H1 (cell line): Measurements from ENCODE around the gene ASIP. TPM values are rescaled to one million over a fixed set of nuclear protein-coding genes. Genes with fewer than 3 reads are reported as not detected.

Experiments used
- CTCF ChIA-PET: fragments of 300-600 bp; sonication (Branson Sonifier 250); formaldehyde crosslinking; loops from one replicate; lab custom pipeline; 2021; ENCODE audit not compliant: partially characterized antibody; lab: Charles Lee
- POLR2A ChIA-PET: fragments of 300-600 bp; sonication (Branson Sonifier 250); formaldehyde crosslinking; loops from one replicate; lab custom pipeline; 2021; ENCODE audit warnings: inconsistent platforms; ENCODE audit not compliant: partially characterized antibody; lab: Charles Lee
- DNase-seq, 2 experiments: peaks; one replicate each; pipeline versions ENCODE4 v3.0.0 to v3.0.0-alpha.2; 2010 to 2022; ENCODE audit warnings: low spot score in 2 of 2, low read depth in 1 of 2, mixed read lengths in 1 of 2
- FAIRE-seq: peaks from 2 replicates; lab custom pipeline; 2011; peaks lifted over from hg19 to GRCh38; lab: Jason Lieb, UNC
- H2AFZ ChIP-seq: 2 replicates; pipeline ENCODE4 v1.8.1; 2012; ENCODE audit warnings: low read length, inconsistent platforms
- H2AK5ac ChIP-seq: 2 replicates; pipeline ENCODE4 v1.6.1; 2013; ENCODE audit warnings: low read depth, low read length
- H2BK120ac ChIP-seq: replicated peaks from 2 replicates; pipeline ENCODE3; 2013; ENCODE audit warnings: low read depth, low read length, inconsistent platforms
- H2BK12ac ChIP-seq: 2 replicates; pipeline ENCODE4 v1.6.1; 2013; ENCODE audit warnings: low read depth, low read length
- H2BK15ac ChIP-seq: 2 replicates; pipeline ENCODE4 v1.6.1; 2013; ENCODE audit warnings: low read length
- H2BK20ac ChIP-seq: 2 replicates; pipeline ENCODE4 v1.6.1; 2013; ENCODE audit warnings: low read length
- H2BK5ac ChIP-seq: 2 replicates; pipeline ENCODE4 v1.6.1; 2013; ENCODE audit warnings: low read depth, low read length
- H3K14ac ChIP-seq: 2 replicates; pipeline ENCODE4 v1.6.1; 2013; ENCODE audit warnings: inconsistent platforms; ENCODE audit not compliant: insufficient read length
- H3K18ac ChIP-seq: 2 replicates; pipeline ENCODE4 v1.6.1; 2013; ENCODE audit warnings: low read length; ENCODE audit errors: extremely low read depth
- H3K23ac ChIP-seq: 2 replicates; pipeline ENCODE4 v1.6.1; 2013; ENCODE audit warnings: inconsistent platforms; ENCODE audit not compliant: insufficient read length
- H3K23me2 ChIP-seq: 2 replicates; pipeline ENCODE4 v1.6.1; 2013; ENCODE audit warnings: low read depth, low read length
- H3K27ac ChIP-seq: 2 replicates; pipeline ENCODE4 v1.6.1; 2011; ENCODE audit warnings: low read depth, low read length, inconsistent platforms
- H3K27me3 ChIP-seq, 4 experiments: replicated peaks in 1 of 4; 1 replicate in 1 of 4; 2 replicates in 3 of 4; pipeline versions ENCODE4 v1.6.1 to v1.8.1; 2011 to 2013; ENCODE audit warnings: low read length in 3 of 4, mild to moderate bottlenecking in 3 of 4, inconsistent platforms in 2 of 4, mixed read lengths in 2 of 4, moderate library complexity in 1 of 4; ENCODE audit not compliant: control insufficient read depth in 3 of 4, insufficient read depth in 3 of 4; ENCODE audit errors: extremely low read depth in 1 of 4
- H3K36me3 ChIP-seq, 4 experiments: 2 replicates each; pipeline versions ENCODE4 v1.6.1 to v1.8.1; 2011 to 2013; ENCODE audit warnings: mild to moderate bottlenecking in 4 of 4, low read length in 3 of 4, moderate library complexity in 2 of 4, control low read depth in 1 of 4, inconsistent platforms in 1 of 4; ENCODE audit not compliant: insufficient read depth in 4 of 4, control insufficient read depth in 2 of 4
- H3K4ac ChIP-seq: replicated peaks from 2 replicates; pipeline ENCODE3; 2013; ENCODE audit warnings: low read length, low read depth, mixed read lengths, inconsistent platforms; ENCODE audit not compliant: insufficient read length
- H3K4me1 ChIP-seq, 4 experiments: replicated peaks in 1 of 4; 1 replicate in 1 of 4; 2 replicates in 3 of 4; pipeline versions ENCODE4 v1.6.1 to v1.8.1; 2011 to 2013; ENCODE audit warnings: low read length in 3 of 4, inconsistent platforms in 2 of 4, mixed read lengths in 1 of 4; ENCODE audit not compliant: insufficient read depth in 4 of 4, control insufficient read depth in 3 of 4
- H3K4me2 ChIP-seq, 2 experiments: 2 replicates each; pipeline versions ENCODE4 v1.6.1 to v1.8.1; 2011 to 2013; ENCODE audit warnings: low read depth in 2 of 2, low read length in 2 of 2, control low read depth in 1 of 2, inconsistent platforms in 1 of 2, mild to moderate bottlenecking in 1 of 2; ENCODE audit not compliant: insufficient read depth in 1 of 2
- H3K4me3 ChIP-seq, 4 experiments: fragments of 200-600, 300-600 bp in 1 of 4; sonication (generic), shearing (Covaris generic), sonication (Bioruptor Twin) in 1 of 4; 2 replicates each; pipeline versions ENCODE4 v1.5.1 to v1.8.1; 2011 to 2016; ENCODE audit warnings: low read length in 4 of 4, low read depth in 3 of 4, control low read depth in 2 of 4, inconsistent platforms in 2 of 4, mild to moderate bottlenecking in 2 of 4, mixed read lengths in 1 of 4, moderate library complexity in 1 of 4; ENCODE audit not compliant: insufficient read depth in 2 of 4; ENCODE audit errors: extremely low read depth in 1 of 4
- H3K56ac ChIP-seq: replicated peaks from 2 replicates; pipeline ENCODE3; 2013; ENCODE audit warnings: low read depth, mild to moderate bottlenecking, mixed read lengths, low read length, inconsistent platforms; ENCODE audit not compliant: insufficient read length
- H3K79me1 ChIP-seq: 2 replicates; pipeline ENCODE4 v1.6.1; 2013; ENCODE audit warnings: low read depth, low read length, control low read depth
- H3K79me2 ChIP-seq, 2 experiments: 2 replicates each; pipeline versions ENCODE4 v1.6.1 to v1.8.1; 2012 to 2013; ENCODE audit warnings: low read length in 2 of 2, mild to moderate bottlenecking in 2 of 2, inconsistent platforms in 1 of 2; ENCODE audit not compliant: insufficient read depth in 2 of 2, control insufficient read depth in 1 of 2
- H3K9ac ChIP-seq, 4 experiments: replicated peaks in 1 of 4; 1 replicate in 1 of 4; 2 replicates in 3 of 4; pipeline versions ENCODE4 v1.6.1 to v1.8.1; 2011 to 2013; ENCODE audit warnings: low read depth in 3 of 4, low read length in 3 of 4, control low read depth in 2 of 4, mild to moderate bottlenecking in 2 of 4, moderate library complexity in 2 of 4, inconsistent platforms in 1 of 4; ENCODE audit errors: extremely low read depth in 1 of 4
- H3K9me3 ChIP-seq, 2 experiments: 2 replicates each; pipeline versions ENCODE4 v1.6.1 to v1.8.1; 2012 to 2013; ENCODE audit warnings: mild to moderate bottlenecking in 2 of 2, moderate library complexity in 2 of 2, control low read depth in 1 of 2, inconsistent platforms in 1 of 2, low read depth in 1 of 2, low read length in 1 of 2, mixed read lengths in 1 of 2; ENCODE audit not compliant: insufficient read depth in 2 of 2
- H4K20me1 ChIP-seq, 2 experiments: replicated peaks in 1 of 2; 2 replicates each; pipeline versions ENCODE3 to v1.8.1; 2011 to 2013; ENCODE audit warnings: inconsistent platforms in 2 of 2, low read length in 2 of 2, mild to moderate bottlenecking in 1 of 2; ENCODE audit not compliant: insufficient read depth in 2 of 2, control insufficient read depth in 1 of 2
- H4K5ac ChIP-seq: 2 replicates; pipeline ENCODE4 v1.6.1; 2013; ENCODE audit warnings: low read length, low read depth, mixed read lengths, inconsistent platforms; ENCODE audit not compliant: insufficient read length
- H4K8ac ChIP-seq: 2 replicates; pipeline ENCODE4 v1.8.0; 2013; ENCODE audit warnings: mild to moderate bottlenecking, moderate library complexity, low read length, inconsistent platforms; ENCODE audit not compliant: insufficient read depth; ENCODE audit errors: extremely low read depth
- H4K91ac ChIP-seq: replicated peaks from 2 replicates; pipeline ENCODE3; 2013; ENCODE audit warnings: low read length, mixed read lengths, inconsistent platforms; ENCODE audit not compliant: insufficient read length
- BRCA1 ChIP-seq: IDR thresholded peaks from 2 replicates; pipeline ENCODE4 v1.6.1; 2012; ENCODE audit warnings: low read depth, low read length, improper control_type of control experiment
- CHD2 ChIP-seq: IDR thresholded peaks from 2 replicates; pipeline ENCODE4 v1.6.1; 2012; ENCODE audit warnings: low read length, improper control_type of control experiment
- EGR1 ChIP-seq: IDR thresholded peaks from 2 replicates; pipeline ENCODE4 v1.6.1; 2011; ENCODE audit warnings: low read depth, low read length, borderline replicate concordance
- JUN ChIP-seq: IDR thresholded peaks from 2 replicates; pipeline ENCODE4 v1.6.1; 2011; ENCODE audit warnings: low read depth, mild to moderate bottlenecking, improper control_type of control experiment, low read length
- MAFK ChIP-seq: IDR thresholded peaks from 2 replicates; pipeline ENCODE4 v1.6.1; 2012; ENCODE audit warnings: low read depth, mild to moderate bottlenecking, improper control_type of control experiment, low read length
- NANOG ChIP-seq: IDR thresholded peaks from 2 replicates; pipeline ENCODE4 v1.6.1; 2011; ENCODE audit warnings: low read length, low read depth, mild to moderate bottlenecking, inconsistent platforms; ENCODE audit not compliant: insufficient read depth, poor library complexity, severe bottlenecking
- POLR2AphosphoS5 ChIP-seq: IDR thresholded peaks from 2 replicates; pipeline ENCODE4 v1.6.1; 2011; ENCODE audit warnings: low read depth, low read length
- SP2 ChIP-seq: IDR thresholded peaks from 2 replicates; pipeline ENCODE4 v1.6.1; 2012; ENCODE audit warnings: mild to moderate bottlenecking, low read length, inconsistent platforms
- WGBS, 2 experiments: shearing (Covaris generic) in 1 of 2; methylation state at CpG; one replicate each; pipeline versions ENCODE4 v1.1.6 to v1.1.7; 2013 to 2015; ENCODE audit warnings: low lambda C conversion rate in 2 of 2, mixed read lengths in 2 of 2, inconsistent platforms in 1 of 2, low coverage in 1 of 2, missing lambda C conversion rate in 1 of 2; ENCODE audit not compliant: insufficient replicate concordance in 2 of 2, insufficient coverage in 1 of 2, insufficient read length in 1 of 2; ENCODE audit errors: extremely low coverage in 1 of 2, missing lambda C conversion rate in 1 of 2; 5-methylcytosine and 5-hydroxymethylcytosine counted together
- polyA plus RNA-seq, 7 experiments: library from polyadenylated mRNA; depleted of rRNA in 3 of 7; stranded (reverse) in 5 of 7; unstranded in 2 of 7; fragments of >200 nt in 5 of 7; fragments of 200-250 nt in 2 of 7; gene quantifications; 1 replicate in 5 of 7; 2 replicates in 1 of 7; 4 replicates in 1 of 7; pipeline versions ENCODE4 v1.2.1 to v1.2.3, GENCODE V29; 2011 to 2013; ENCODE audit warnings: missing spikeins in 2 of 7, mixed read lengths in 2 of 7
- total RNA-seq: library from RNA; stranded (reverse); fragmentation: NEBNext Ultra II Directional; extraction: Animal tissue kit (Norgen Biotek cat#: 25700); gene quantifications from 2 replicates; pipeline ENCODE4 v1.2.1, GENCODE V29; 2021
- TF ChIP-seq, protein P1 (sequence below): IDR thresholded peaks from 2 replicates; pipeline ENCODE4 v1.6.1; 2012; ENCODE audit warnings: inconsistent platforms

The ASIP gene
- total and polyA plus RNA-seq, 2 of the 8 experiments (the other 6 are each of a cell fraction or from before 2014, with no cell fraction given), result not detected

DNA sequence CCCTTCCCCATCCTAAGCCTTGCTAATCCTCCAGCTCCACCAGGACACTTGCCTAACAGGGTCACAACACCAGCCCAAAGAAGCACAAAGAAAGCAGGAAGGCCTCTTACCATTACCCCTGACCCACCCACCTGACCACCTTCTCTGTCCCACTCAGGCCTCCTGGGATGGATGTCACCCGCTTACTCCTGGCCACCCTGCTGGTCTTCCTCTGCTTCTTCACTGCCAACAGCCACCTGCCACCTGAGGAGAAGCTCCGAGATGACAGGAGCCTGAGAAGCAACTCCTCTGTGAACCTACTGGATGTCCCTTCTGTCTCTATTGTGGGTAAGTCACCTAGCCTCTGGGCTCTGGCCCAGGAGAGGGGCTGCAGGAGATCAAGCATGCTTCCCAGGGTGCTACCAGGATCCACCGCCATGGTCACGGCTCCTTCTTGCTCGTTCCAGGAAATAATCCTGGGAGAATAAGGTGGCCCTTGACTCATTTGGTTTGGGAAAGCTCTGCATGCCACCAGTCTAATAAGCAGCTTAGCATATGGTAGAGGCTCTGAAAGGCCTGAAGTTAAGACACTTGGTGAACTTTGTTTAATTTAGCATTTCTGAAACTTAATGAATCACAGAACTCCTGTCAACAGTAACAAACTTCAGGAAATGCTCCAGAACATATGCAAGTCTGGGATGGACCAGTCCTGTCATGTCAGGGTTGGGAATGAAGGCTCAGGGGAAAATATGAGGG lies 19.2 kb downstream of the ASIP start:
- H2BK12ac ChIP-seq, result no peak overlapping the region
- no peak overlapping the region for H2AFZ ChIP-seq
- no peak overlapping the region for H3K4me2 ChIP-seq
- H3K9me3 ChIP-seq, result no peaks in the 10 kb centered on the region
- no peak overlapping the region for H4K91ac ChIP-seq
- no peak overlapping the region for H3K56ac ChIP-seq
- no peaks in the 10 kb centered on the region for H3K79me2 ChIP-seq
- no peaks in the 10 kb centered on the region for H3K36me3 ChIP-seq
- 89% methylated on average over 5 of the region's 5 CpGs; no CpG with 5 or more reads in 1 of the 2 experiments for WGBS, 2 experiments
- H2AK5ac ChIP-seq, result 0 out of 2 replicates have a peak overlapping the region, but pooled peaks have one; percentile 39
- H3K4me3 ChIP-seq, result no peak overlapping the region
- no peak overlapping the region for H2BK20ac ChIP-seq
- no peak overlapping the region for H2BK5ac ChIP-seq
- H3K23ac ChIP-seq, result no peak overlapping the region
- FAIRE-seq, result no peak
- POLR2A ChIA-PET, result interaction anchor here (0.6 to 1.6 kb wide), 2 partner anchors 41 to 655 kb away, joined by 3 to 5 read pairs; no protein-coding TSS in a partner anchor
- H3K4ac ChIP-seq, result no peak overlapping the region
- no peak overlapping the region for H4K5ac ChIP-seq
- no peak overlapping the region for H3K27ac ChIP-seq
- no peak overlapping the region for H3K18ac ChIP-seq
- H3K23me2 ChIP-seq, result no peaks in the 10 kb centered on the region
- H4K20me1 ChIP-seq, result no peaks in the 10 kb centered on the region
- H3K9ac ChIP-seq, result no peak overlapping the region
- DNase-seq, result no peak
- H3K4me1 ChIP-seq, result no peaks in the 10 kb centered on the region; a peak in 1 of 7 replicates
- no peaks in the 10 kb centered on the region for H3K79me1 ChIP-seq
- H3K14ac ChIP-seq, result no peak overlapping the region
- H4K8ac ChIP-seq, result no peak overlapping the region
- no peaks in the 10 kb centered on the region for H3K27me3 ChIP-seq
- H2BK15ac ChIP-seq, result no peak overlapping the region
- no peak overlapping the region for H2BK120ac ChIP-seq
- CTCF ChIA-PET, result interaction anchor here (1.0 to 2.1 kb wide), 7 partner anchors 8 to 270 kb away, joined by 3 to 8 read pairs (median 4); no protein-coding TSS in a partner anchor
- TF ChIP-seq, protein P1, sequence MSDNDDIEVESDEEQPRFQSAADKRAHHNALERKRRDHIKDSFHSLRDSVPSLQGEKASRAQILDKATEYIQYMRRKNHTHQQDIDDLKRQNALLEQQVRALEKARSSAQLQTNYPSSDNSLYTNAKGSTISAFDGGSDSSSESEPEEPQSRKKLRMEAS, result no peak
- TF ChIP-seq JUN (no peak), MAFK (no peak), NANOG (no peak), BRCA1 (no peak), SP2 (no peak), POLR2AphosphoS5 (no peak), CHD2 (no peak), EGR1 (no peak)
